Mammary epithelial cell (primary cell): ENCODE results near the gene KRTAP5-2.

Source experiments
- EZH2 ChIP-seq: IDR thresholded peaks from 2 replicates; pipeline ENCODE4 v1.6.1; 2012; ENCODE audit warnings: low read length, inconsistent platforms, borderline replicate concordance
- TF ChIP-seq, protein P1 (sequence below), 2 donors: IDR thresholded peaks in 1 of 2; conservative IDR thresholded peaks in 1 of 2; 2 replicates each; pipeline ENCODE4 v1.5.1; 2011 to 2012; ENCODE audit warnings: inconsistent platforms in 2 of 2, low read length in 2 of 2, mild to moderate bottlenecking in 2 of 2, control low read depth in 1 of 2, low read depth in 1 of 2; ENCODE audit not compliant: insufficient read depth in 1 of 2; ENCODE audit errors: extremely low read depth in 1 of 2

DNA sequence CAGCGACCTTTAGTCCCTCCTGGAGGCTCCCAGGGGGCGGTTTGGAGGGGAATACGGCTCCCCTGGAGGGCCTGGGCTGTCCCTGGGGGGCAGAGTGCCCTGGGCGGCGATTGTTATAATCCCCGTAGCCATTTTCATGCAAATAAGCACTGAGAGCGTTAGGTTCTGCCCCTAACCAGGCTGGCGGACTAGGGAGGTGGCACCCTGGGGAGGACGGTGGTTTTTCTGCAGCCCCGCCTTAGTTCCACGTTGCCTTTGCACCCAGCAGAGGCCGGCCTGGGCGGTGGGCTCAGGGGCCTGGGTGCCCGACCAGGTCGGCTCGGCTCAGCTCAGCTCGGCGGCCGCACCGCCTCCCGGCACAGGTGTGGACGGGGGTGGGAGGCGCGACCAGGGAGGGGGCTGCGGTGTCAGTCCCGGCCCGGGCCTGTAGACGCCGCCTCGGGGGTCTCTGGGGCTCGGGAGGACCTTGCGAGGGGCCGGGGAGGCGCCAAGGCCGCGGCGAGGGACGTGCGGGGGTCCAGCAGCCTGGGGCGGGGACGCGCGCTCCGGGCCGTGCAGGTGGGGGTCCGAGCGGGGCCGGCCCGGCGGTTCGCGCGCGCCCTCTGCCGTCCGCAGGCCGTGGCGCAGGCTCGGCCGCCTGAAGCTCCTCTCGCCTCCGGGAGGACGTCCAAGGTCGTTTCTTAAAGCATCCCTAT is 23.7 kb downstream of the KRTAP5-2 start:
- TF ChIP-seq EZH2 = no peak
- TF ChIP-seq, protein P1, sequence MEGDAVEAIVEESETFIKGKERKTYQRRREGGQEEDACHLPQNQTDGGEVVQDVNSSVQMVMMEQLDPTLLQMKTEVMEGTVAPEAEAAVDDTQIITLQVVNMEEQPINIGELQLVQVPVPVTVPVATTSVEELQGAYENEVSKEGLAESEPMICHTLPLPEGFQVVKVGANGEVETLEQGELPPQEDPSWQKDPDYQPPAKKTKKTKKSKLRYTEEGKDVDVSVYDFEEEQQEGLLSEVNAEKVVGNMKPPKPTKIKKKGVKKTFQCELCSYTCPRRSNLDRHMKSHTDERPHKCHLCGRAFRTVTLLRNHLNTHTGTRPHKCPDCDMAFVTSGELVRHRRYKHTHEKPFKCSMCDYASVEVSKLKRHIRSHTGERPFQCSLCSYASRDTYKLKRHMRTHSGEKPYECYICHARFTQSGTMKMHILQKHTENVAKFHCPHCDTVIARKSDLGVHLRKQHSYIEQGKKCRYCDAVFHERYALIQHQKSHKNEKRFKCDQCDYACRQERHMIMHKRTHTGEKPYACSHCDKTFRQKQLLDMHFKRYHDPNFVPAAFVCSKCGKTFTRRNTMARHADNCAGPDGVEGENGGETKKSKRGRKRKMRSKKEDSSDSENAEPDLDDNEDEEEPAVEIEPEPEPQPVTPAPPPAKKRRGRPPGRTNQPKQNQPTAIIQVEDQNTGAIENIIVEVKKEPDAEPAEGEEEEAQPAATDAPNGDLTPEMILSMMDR (conservative IDR thresholded peaks at IDR 0.05 in 1 of 2, IDR thresholded peaks at IDR 0.05 in 1 of 2; ENCODE audit: extremely low read depth in 1 of 2, insufficient read depth in 1 of 2, low read depth in 1 of 2, low read length in 2 of 2) = peak; percentile 61 to 67
